Fibroblast of lung (primary cell): ENCODE measurements around the gene ATP13A1. TPM values are rescaled to one million over a fixed set of nuclear protein-coding genes. Genes with fewer than 3 reads are reported as not detected.

ENCODE experiments used
- DNase-seq, 2 donors: peaks; one replicate each; pipeline versions ENCODE4 v3.0.0 to v3.0.0-alpha.2; 2010; ENCODE audit warnings: low read depth in 2 of 2
- H2AFZ ChIP-seq: 2 replicates; pipeline ENCODE4 v1.5.1; 2012; ENCODE audit warnings: low read length, control low read depth, inconsistent platforms
- H3K27ac ChIP-seq: 2 replicates; pipeline ENCODE4 v1.5.1; 2011; ENCODE audit warnings: low read length, control low read depth; ENCODE audit not compliant: insufficient read depth
- H3K27me3 ChIP-seq: 2 replicates; pipeline ENCODE4 v1.5.1; 2011; ENCODE audit warnings: mild to moderate bottlenecking, low read length; ENCODE audit not compliant: control insufficient read depth, insufficient read depth
- H3K36me3 ChIP-seq: 2 replicates; pipeline ENCODE4 v1.5.1; 2011; ENCODE audit warnings: low read length; ENCODE audit not compliant: control insufficient read depth, insufficient read depth
- H3K4me1 ChIP-seq: 2 replicates; pipeline ENCODE4 v1.5.1; 2011; ENCODE audit warnings: low read length; ENCODE audit not compliant: control insufficient read depth, insufficient read depth; ENCODE audit errors: extremely low read depth
- H3K4me2 ChIP-seq: 2 replicates; pipeline ENCODE4 v1.5.1; 2011; ENCODE audit warnings: low read length, control low read depth; ENCODE audit not compliant: insufficient read depth; ENCODE audit errors: extremely low read depth
- H3K4me3 ChIP-seq, 4 experiments: fragments of 200-600 bp in 1 of 4; sonication (generic) in 1 of 4; replicated peaks in 1 of 4; 2 replicates each; pipeline ENCODE4 v1.5.1; 2011 to 2016; ENCODE audit warnings: low read length in 4 of 4, low read depth in 3 of 4, mild to moderate bottlenecking in 3 of 4, control low read depth in 2 of 4, inconsistent platforms in 1 of 4, mixed read lengths in 1 of 4; ENCODE audit not compliant: insufficient read depth in 1 of 4; ENCODE audit errors: control extremely low read depth in 1 of 4
- H3K79me2 ChIP-seq: 2 replicates; pipeline ENCODE4 v1.5.1; 2012; ENCODE audit warnings: mild to moderate bottlenecking, low read length, inconsistent platforms; ENCODE audit not compliant: control insufficient read depth, insufficient read depth
- H3K9ac ChIP-seq: 2 replicates; pipeline ENCODE4 v1.5.1; 2011; ENCODE audit warnings: mild to moderate bottlenecking, low read length, control low read depth; ENCODE audit not compliant: insufficient read depth
- H3K9me3 ChIP-seq: 2 replicates; pipeline ENCODE4 v1.5.1; 2012; ENCODE audit warnings: low read depth, low read length; ENCODE audit not compliant: control insufficient read depth, insufficient read depth
- H4K20me1 ChIP-seq: 2 replicates; pipeline ENCODE4 v1.5.1; 2011; ENCODE audit warnings: low read length; ENCODE audit not compliant: control insufficient read depth, insufficient read depth; ENCODE audit errors: extremely low read depth
- EZH2 ChIP-seq: IDR thresholded peaks from 2 replicates; pipeline ENCODE4 v1.5.1; 2012; ENCODE audit warnings: low read length, control low read depth, mild to moderate bottlenecking; ENCODE audit errors: missing control alignments
- polyA plus RNA-seq, 2 donors: library from polyadenylated mRNA; depleted of rRNA in 1 of 2; stranded (reverse) in 1 of 2; unstranded in 1 of 2; fragments of >200 nt; gene quantifications; 2 replicates each; pipeline ENCODE4 v1.2.1, GENCODE V29; 2011 to 2012; ENCODE audit warnings: missing spikeins in 1 of 2
- total RNA-seq: library from RNA; depleted of rRNA; stranded (reverse); fragments of >200 nt; gene quantifications from 2 replicates; pipeline ENCODE4 v1.2.1, GENCODE V29; 2014
- TF ChIP-seq, protein P1 (sequence below), 2 donors: IDR thresholded peaks in 1 of 2; conservative IDR thresholded peaks in 1 of 2; 1 replicate in 1 of 2; 2 replicates in 1 of 2; pipeline ENCODE4 v1.5.1; 2011 to 2012; ENCODE audit warnings: low read length in 2 of 2, control low read depth in 1 of 2, inconsistent platforms in 1 of 2, low read depth in 1 of 2, mild to moderate bottlenecking in 1 of 2

ATP13A1 gene
- total and polyA plus RNA-seq, 2 donors (not counting 1 experiment from before 2014, with no cell fraction given): 8.5 to 25.4 TPM

DNA sequence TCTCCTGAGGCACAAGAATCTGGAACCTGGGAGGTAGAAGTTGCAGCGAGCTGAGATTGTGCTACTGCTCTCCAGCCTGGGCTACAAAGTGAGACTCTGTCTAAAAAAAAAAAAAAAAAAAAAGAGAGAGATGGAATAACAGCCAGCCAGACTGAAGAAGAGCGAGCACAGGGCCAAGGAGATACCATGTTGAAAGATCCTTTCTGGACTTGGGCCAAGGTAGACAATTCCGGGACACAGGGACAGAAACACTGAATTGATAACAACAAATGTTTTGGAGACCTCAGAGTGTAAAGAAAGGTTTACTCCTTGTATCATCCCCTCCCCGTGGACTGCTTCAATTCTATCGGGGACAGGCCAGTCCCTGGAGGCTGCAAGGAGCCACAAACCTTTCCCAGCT, 40.1 kb downstream of the ATP13A1 start:
- Histone ChIP-seq H3K9ac (no peak overlapping the region), H3K79me2 (no peaks in the 10 kb centered on the region), H3K27ac (no peak overlapping the region), H3K36me3 (no peaks in the 10 kb centered on the region), H4K20me1 (no peaks in the 10 kb centered on the region), H3K27me3 (no peaks in the 10 kb centered on the region), H3K4me3 (no peak overlapping the region), H3K4me1 (no peaks in the 10 kb centered on the region), H2AFZ (no peak overlapping the region), H3K4me2 (no peak overlapping the region), H3K9me3 (no peaks in the 10 kb centered on the region)
- DNase-seq: no peak
- TF ChIP-seq EZH2: no peak
- TF ChIP-seq, protein P1, sequence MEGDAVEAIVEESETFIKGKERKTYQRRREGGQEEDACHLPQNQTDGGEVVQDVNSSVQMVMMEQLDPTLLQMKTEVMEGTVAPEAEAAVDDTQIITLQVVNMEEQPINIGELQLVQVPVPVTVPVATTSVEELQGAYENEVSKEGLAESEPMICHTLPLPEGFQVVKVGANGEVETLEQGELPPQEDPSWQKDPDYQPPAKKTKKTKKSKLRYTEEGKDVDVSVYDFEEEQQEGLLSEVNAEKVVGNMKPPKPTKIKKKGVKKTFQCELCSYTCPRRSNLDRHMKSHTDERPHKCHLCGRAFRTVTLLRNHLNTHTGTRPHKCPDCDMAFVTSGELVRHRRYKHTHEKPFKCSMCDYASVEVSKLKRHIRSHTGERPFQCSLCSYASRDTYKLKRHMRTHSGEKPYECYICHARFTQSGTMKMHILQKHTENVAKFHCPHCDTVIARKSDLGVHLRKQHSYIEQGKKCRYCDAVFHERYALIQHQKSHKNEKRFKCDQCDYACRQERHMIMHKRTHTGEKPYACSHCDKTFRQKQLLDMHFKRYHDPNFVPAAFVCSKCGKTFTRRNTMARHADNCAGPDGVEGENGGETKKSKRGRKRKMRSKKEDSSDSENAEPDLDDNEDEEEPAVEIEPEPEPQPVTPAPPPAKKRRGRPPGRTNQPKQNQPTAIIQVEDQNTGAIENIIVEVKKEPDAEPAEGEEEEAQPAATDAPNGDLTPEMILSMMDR (conservative IDR thresholded peaks at IDR 0.05 in 1 of 2, IDR thresholded peaks at IDR 0.05 in 1 of 2; ENCODE audit: low read depth in 1 of 2, low read length in 2 of 2): no peak

DNA sequence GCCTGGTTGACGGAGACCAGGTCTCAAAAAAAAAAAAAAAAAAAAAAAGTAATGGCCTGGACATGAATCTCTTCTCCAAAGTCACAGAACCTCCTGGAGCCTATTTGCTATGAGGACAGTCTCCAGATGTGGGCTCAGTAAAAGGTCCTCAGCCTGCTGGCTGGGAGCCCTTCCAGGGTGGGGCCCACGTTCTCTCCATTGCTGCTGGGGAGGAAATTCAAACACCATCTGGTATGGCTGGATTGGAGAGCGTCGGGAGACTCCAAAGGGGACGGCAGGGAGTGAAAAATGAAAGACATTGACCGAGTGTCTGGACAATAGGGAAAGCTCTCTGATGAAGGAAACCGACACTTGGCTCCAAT, 43.6 kb downstream of the ATP13A1 start:
- no peak for TF ChIP-seq EZH2
- TF ChIP-seq, protein P1 (conservative IDR thresholded peaks at IDR 0.05 in 1 of 2, IDR thresholded peaks at IDR 0.05 in 1 of 2; ENCODE audit: low read depth in 1 of 2, low read length in 2 of 2): no peak
- no peak overlapping the region for H3K9ac ChIP-seq
- H3K36me3 ChIP-seq: no peaks in the 10 kb centered on the region
- H3K4me2 ChIP-seq: no peak overlapping the region
- no peak overlapping the region for H3K4me3 ChIP-seq
- no peaks in the 10 kb centered on the region for H3K79me2 ChIP-seq
- H3K27me3 ChIP-seq: no peaks in the 10 kb centered on the region
- no peak for DNase-seq
- H4K20me1 ChIP-seq: no peaks in the 10 kb centered on the region
- no peak overlapping the region for H3K27ac ChIP-seq
- H2AFZ ChIP-seq: no peak overlapping the region
- no peaks in the 10 kb centered on the region for H3K4me1 ChIP-seq
- no peaks in the 10 kb centered on the region for H3K9me3 ChIP-seq

DNA sequence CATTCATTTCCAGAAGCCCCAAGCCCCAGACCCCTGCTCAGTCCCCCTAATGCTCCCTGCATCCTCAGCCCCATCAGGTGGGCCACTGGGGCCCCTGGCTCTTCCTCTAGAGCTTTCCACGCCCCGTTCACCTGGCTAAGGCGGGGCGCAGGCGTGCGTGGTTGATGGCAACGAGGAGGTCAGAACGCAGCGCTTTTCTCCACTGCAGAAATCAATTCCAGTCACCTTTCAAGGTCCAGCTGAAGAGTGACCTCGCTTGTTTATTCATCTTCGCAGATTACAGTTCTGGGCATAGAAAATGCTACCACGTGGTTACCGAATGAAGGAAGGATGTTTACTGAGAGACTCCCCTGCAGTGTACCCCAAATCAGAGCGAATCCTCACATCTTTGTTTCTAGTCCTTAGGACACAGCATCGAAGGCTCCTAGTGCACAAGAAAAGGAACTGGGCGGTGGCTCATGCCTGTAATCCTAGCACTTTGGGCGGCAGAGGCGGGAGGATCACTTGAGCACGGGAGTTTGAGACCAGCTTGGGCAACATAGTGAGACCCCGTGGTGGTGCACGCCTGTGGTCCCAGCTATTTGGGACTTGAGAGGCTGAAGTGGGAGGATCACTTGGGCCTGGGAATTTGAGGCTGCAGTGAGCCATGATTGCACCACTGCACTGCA, 44.2 kb downstream of the ATP13A1 start:
- Histone ChIP-seq H3K79me2 (no peaks in the 10 kb centered on the region), H3K4me2 (no peak overlapping the region), H3K9me3 (no peaks in the 10 kb centered on the region), H3K4me1 (no peaks in the 10 kb centered on the region), H3K27ac (no peak overlapping the region), H2AFZ (no peak overlapping the region), H3K27me3 (no peaks in the 10 kb centered on the region), H3K9ac (no peak overlapping the region), H3K36me3 (no peaks in the 10 kb centered on the region), H3K4me3 (peak overlapping the region in 1 of 4 experiments; percentile 51), H4K20me1 (no peaks in the 10 kb centered on the region)
- no peak for DNase-seq
- TF ChIP-seq EZH2: no peak
- TF ChIP-seq, protein P1 (conservative IDR thresholded peaks at IDR 0.05 in 1 of 2, IDR thresholded peaks at IDR 0.05 in 1 of 2; ENCODE audit: low read depth in 1 of 2, low read length in 2 of 2): no peak
